Mesodermal cell (in vitro differentiated cells): ENCODE results near the gene STK32C.

Experiments used
- H3K27ac ChIP-seq: 2 replicates; pipeline ENCODE4 v1.7.0; 2013; ENCODE audit warnings: mild to moderate bottlenecking, low read depth, low read length, moderate library complexity; ENCODE audit not compliant: severe bottlenecking
- H3K36me3 ChIP-seq: 2 replicates; pipeline ENCODE4 v1.7.1; 2013; ENCODE audit warnings: mild to moderate bottlenecking, low read length, moderate library complexity; ENCODE audit not compliant: control insufficient read depth, insufficient read depth
- H3K4me1 ChIP-seq: one replicate; pipeline ENCODE4 v1.7.1; 2013; ENCODE audit warnings: mild to moderate bottlenecking, low read length; ENCODE audit not compliant: insufficient read depth, control insufficient read depth, poor library complexity, severe bottlenecking
- H3K4me3 ChIP-seq: 2 replicates; pipeline ENCODE4 v1.7.0; 2013; ENCODE audit warnings: low read length, control low read depth, mild to moderate bottlenecking; ENCODE audit not compliant: insufficient read depth, poor library complexity, severe bottlenecking; ENCODE audit errors: extremely low read depth
- H3K9me3 ChIP-seq: 2 replicates; pipeline ENCODE4 v1.7.1; 2013; ENCODE audit warnings: mild to moderate bottlenecking, low read length, moderate library complexity; ENCODE audit not compliant: control insufficient read depth
- WGBS, 2 experiments: methylation state at CpG; one replicate each; pipeline ENCODE4 v1.1.5; 2013; ENCODE audit warnings: missing lambda C conversion rate in 2 of 2; ENCODE audit not compliant: insufficient coverage in 2 of 2; 5-methylcytosine and 5-hydroxymethylcytosine counted together

Gene STK32C

GRCh38 chr10:132206377-132206745, 101.4 kb downstream of the STK32C start:
- no peaks in the 10 kb centered on the region for H3K4me1 ChIP-seq
- H3K36me3 ChIP-seq: peaks cover 7% of the 10 kb centered on the region
- 94% methylated on average over 7 to 10 of the region's 11 CpGs for WGBS, 2 experiments
- no peaks in the 10 kb centered on the region for H3K9me3 ChIP-seq
- H3K27ac ChIP-seq: no peak overlapping the region
- H3K4me3 ChIP-seq: no peak overlapping the region

GRCh38 chr10:132205650-132206376, 101.9 kb downstream of the STK32C start:
- H3K9me3 ChIP-seq: no peaks in the 10 kb centered on the region
- H3K27ac ChIP-seq: no peak overlapping the region
- 94 to 95% methylated on average over 23 to 24 of the region's 37 CpGs for WGBS, 2 experiments
- no peaks in the 10 kb centered on the region for H3K4me1 ChIP-seq
- no peak overlapping the region for H3K4me3 ChIP-seq
- peaks cover 7% of the 10 kb centered on the region for H3K36me3 ChIP-seq

GRCh38 chr10:132204781-132205473, 102.8 kb downstream of the STK32C start:
- peaks cover 7% of the 10 kb centered on the region for H3K36me3 ChIP-seq
- 88 to 90% methylated on average over 18 to 19 of the region's 28 CpGs for WGBS, 2 experiments
- no peak overlapping the region for H3K27ac ChIP-seq
- no peaks in the 10 kb centered on the region for H3K4me1 ChIP-seq
- H3K4me3 ChIP-seq: no peak overlapping the region
- no peaks in the 10 kb centered on the region for H3K9me3 ChIP-seq

- Histone ChIP-seq H3K4me1 (no peaks in the 10 kb centered on the region), H3K4me3 (no peak overlapping the region), H3K27ac (no peak overlapping the region), H3K9me3 (no peaks in the 10 kb centered on the region), H3K36me3 (peaks cover 7% of the 10 kb centered on the region)
- 87% methylated on average over 19 to 20 of the region's 20 CpGs for WGBS, 2 experiments
Measured at GRCh38 chr10:132204078-132204780, 103.5 kb downstream of the STK32C start.

- Histone ChIP-seq H3K4me1 (no peaks in the 10 kb centered on the region), H3K4me3 (no peak overlapping the region), H3K27ac (no peak overlapping the region), H3K9me3 (no peaks in the 10 kb centered on the region), H3K36me3 (peaks cover 7% of the 10 kb centered on the region)
- whole genome bisulfite sequencing, 2 experiments: 92 to 93% methylated on average over 32 to 33 of the region's 34 CpGs
Measured at GRCh38 chr10:132203256-132204077, 104.3 kb downstream of the STK32C start.

- WGBS, 2 experiments: 88 to 90% methylated on average over 44 to 46 of the region's 48 CpGs
Measured at GRCh38 chr10:132202070-132202970, 105.4 kb downstream of the STK32C start.

GRCh38 chr10:132201111-132201969, 106.4 kb downstream of the STK32C start:
- WGBS, 2 experiments: 92 to 95% methylated on average over 33 to 34 of the region's 35 CpGs
- Histone ChIP-seq H3K9me3 (no peaks in the 10 kb centered on the region), H3K4me1 (no peaks in the 10 kb centered on the region), H3K36me3 (peaks cover 9% of the 10 kb centered on the region), H3K4me3 (no peak overlapping the region), H3K27ac (no peak overlapping the region)

More at GRCh38 chr10:132202070-132202970, 105.4 kb downstream of the STK32C start:
- H3K36me3 ChIP-seq: peaks cover 9% of the 10 kb centered on the region
- H3K27ac ChIP-seq: no peak overlapping the region
- no peaks in the 10 kb centered on the region for H3K4me1 ChIP-seq
- H3K4me3 ChIP-seq: no peak overlapping the region
- no peaks in the 10 kb centered on the region for H3K9me3 ChIP-seq

- Histone ChIP-seq H3K27ac (no peak overlapping the region), H3K4me1 (no peaks in the 10 kb centered on the region), H3K36me3 (peaks cover 9% of the 10 kb centered on the region), H3K9me3 (no peaks in the 10 kb centered on the region), H3K4me3 (no peak overlapping the region)
- 92 to 93% methylated on average over 26 to 32 of the region's 35 CpGs for WGBS, 2 experiments
Measured at GRCh38 chr10:132200344-132201110, 107.2 kb downstream of the STK32C start.
